Ecto neural progenitor cell (in vitro differentiated cells): ENCODE results near the gene MSRB3.
"Not testable (repeated sequence)": the region's sequence is repeated elsewhere in the genome, so short reads cannot be mapped to it uniquely, and the experiment has no call there.

Experiments used
- DNase-seq: peaks from one replicate; pipeline ENCODE4 v3.0.0-alpha.2; 2018; ENCODE audit warnings: low spot score

Gene MSRB3

DNA sequence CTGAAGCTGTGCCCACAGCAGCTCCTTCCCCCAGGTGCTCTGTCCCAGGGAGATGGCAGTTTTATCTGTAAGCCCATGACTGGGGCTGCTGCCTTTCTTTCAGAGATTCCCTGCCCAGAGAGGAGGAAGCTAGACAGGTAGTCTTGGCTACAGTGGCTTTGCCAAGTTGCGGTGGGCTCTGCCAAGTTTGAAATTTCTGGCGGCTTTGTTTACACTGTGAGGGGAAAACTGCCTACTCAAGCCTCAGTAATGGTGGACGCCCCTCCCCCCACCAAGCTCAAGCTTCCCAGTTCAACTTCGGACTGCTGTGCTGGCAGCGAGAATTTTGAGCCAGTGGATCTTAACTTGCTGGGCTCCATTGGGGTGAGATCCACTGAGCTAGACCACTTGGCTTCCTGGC is 124.7 kb downstream of the MSRB3 start:
- DNase-seq, result no peak

DNA sequence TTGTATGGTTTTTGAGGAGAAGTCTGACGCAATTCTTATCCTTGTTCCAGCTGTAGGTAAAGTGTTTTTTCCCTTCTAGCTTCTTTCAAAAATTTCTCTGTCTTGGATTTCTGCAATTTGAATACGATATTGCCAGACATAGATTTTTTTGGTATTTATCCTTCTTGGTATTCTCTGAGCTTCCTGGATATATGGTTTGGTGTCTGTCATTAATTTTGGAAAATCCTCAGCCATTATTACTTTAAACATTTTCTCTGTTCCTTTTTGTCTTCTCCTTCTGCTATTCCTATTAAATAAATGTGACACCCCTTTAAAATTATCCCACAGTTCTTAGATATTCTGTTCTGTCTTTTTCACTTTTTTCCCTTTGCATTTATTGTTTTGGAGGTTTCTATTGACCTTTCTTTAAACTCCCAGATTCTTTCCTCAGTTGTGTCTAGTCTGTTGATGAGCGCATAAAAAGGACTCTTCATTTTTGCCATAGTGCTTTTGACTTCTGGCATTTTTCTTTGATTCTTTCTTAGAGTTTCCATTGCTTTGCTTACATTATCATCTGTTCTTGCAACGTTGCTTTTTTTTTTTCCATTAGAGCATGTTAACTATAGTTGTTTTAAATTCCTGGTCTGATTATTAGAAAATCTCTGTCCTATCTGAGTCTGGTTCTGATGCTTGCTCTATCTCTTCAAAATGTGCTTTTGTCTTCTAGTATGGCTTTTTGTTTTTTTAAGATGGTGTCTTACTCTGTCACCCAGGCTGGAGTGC is 129.1 kb downstream of the MSRB3 start:
- DNase-seq, result no peak

DNA sequence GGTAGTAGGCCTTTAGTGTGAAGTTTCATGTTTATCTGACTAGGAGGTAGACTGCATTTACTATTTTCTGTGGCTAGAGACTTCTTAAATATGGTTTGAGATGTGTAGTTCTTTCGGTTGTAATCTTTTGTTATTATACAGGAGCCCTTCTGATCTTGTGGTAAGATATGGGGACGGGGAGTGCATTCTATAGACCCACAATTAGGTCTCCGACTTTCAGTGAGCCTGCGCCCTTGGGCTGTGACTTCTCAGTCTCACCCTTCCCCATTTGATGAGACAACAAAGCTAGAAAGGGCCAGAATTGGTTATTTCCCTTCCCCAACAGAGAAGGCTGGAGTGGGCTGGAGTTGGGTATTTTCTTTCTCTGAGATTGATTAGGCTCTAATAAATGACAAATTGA is 130.0 kb downstream of the MSRB3 start:
- DNase-seq, result no peak

DNA sequence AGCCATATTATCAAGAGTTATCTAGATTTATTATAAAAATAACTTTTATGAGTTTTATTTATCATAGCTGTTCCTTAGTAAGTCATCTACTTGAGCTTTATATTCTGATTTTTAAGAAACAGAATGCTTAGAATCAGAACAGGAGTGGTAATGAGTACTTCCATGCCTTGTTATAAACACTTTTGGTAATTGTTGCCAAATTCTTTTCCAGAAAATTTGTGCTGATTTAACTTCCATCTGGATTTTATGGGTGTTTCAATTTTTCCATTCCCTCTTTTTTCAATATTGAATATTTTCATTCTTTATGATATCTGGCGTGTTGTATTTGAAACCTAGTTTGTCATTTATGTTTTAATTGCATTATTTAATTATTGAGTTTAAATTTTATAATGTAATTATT is 131.2 kb downstream of the MSRB3 start:
- DNase-seq, result no peak

DNA sequence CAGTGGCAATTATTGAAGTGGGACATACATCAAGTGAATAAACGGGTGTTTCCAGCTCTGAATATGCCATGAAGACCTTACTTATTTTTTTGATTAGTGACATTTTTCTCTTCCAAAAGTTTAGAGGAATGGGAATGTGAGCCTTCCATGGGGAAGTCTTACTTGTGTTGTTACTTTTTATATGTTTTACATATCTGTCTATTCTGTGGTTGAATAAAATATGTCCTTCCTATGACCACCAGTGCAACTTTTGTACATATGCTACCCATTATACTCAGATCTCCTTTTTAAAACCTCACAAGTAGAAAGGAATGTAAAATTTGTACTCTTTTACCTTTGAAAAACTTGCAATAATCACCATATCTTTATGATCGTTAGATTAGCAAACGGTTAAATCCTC is 132.7 kb downstream of the MSRB3 start:
- no peak for DNase-seq

DNA sequence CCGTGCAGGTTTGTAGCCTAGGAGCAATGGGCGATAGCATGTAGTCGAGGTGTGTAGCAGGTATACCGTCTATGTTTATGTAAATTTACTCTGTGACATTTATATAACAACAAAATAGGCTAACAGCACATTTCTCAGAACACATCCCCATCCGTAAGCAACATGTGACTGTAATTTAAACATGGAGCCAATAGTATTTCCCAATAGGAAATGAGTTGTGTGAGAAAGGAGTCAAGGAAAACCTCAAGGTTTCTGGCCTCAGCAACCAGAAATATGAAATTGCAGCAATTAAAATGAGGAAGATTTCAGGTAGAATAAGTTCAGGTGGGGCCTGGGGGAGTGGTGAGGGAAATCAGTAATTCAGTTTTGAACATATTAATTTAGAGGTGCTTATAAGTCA is 136.0 kb downstream of the MSRB3 start:
- DNase-seq, result no peak

DNA sequence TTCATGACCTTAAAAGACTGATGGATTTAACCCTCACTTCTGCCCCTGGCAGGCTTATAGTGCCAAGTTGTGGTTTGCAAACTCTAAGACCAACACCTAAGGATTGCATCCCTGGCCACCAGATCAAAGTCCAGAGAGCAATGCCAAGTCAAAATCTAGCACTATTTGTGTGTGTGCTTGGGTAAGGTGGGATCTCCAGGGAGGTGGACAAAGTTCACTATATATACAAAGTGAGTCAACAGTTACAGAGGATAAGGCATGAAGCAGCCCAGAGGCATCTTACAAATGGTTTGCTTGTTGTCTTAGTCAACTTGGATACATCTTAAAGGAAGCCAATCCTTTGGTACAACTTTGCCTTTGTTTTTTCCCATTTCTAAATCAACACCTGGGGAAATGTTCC is 137.3 kb downstream of the MSRB3 start:
- DNase-seq, result no peak

DNA sequence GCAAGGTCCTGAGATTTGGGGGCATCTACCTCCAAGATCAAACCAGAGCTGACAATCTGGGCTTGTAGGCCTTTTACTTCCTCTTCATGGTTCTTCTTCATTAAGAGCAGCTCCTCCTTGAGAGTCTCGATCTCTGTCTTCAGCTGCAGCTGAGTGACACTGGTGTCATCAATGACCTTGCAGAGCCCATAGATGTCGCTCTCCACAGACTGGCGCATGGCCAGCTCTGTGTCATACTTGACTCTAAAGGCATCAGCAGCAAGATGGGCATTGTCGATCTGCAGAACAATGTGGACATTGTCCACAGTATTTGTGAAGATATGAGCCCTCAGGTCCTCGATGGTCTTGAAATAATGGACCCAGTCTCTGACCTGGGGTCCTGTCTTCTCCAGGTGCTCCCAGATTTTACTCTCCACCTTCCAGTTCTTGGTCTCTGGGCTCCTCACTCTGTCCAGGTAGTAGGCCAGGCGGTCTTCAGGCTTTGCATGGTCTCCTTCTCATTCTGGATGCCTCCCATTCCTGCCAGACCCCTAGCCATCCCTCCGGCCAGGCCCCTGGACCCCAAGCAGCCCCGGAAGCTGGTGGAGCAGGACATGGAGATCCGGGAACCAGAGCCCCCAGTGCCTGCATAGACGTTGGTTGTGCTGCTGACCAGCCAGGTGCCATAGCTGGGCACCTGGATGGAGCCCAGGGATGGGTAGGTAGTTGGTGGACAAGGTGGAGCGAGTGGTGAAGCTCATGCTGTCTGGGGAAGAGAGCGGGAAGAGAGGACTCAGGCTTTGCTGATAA is 141.0 kb downstream of the MSRB3 start:
- DNase-seq, result no peak

DNA sequence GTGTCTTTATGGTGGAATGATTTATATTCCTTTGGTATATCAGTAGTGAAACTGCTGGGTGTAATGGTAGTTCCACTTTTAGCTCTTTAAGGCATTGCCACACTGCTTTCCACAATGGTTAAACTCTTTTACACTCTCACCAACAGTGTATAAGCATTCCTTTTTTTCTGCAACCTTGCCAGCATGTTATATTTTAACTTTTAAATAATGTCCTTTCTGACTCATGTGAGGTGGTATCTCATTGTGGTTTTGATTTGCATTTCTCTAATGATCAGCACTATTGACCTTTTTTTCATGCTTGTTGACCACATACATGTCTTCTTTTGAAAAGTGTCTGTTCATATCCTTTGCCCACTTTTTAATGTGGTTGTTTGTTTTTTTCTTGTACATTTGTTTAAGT is 142.5 kb downstream of the MSRB3 start:
- no peak for DNase-seq

DNA sequence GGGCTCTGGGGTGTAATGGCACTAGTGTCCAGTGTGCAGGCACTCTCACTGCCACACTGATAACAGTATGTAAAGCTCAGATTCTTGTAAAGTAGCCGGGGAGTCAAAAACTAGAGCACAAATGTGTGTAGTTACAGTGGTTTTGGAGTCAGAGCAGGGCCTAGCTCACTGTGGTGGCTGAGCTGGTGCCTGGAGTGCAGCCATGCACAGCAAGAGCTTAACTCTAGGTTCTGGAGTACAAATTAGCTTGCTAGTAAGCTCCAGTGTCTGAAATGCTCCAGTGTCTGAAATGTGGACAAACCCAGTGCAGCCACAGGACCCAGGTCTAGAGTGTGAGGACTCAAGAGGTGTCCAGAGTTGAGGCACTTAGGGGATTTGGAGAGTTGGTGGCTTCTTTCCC is 149.2 kb downstream of the MSRB3 start:
- no peak for DNase-seq

DNA sequence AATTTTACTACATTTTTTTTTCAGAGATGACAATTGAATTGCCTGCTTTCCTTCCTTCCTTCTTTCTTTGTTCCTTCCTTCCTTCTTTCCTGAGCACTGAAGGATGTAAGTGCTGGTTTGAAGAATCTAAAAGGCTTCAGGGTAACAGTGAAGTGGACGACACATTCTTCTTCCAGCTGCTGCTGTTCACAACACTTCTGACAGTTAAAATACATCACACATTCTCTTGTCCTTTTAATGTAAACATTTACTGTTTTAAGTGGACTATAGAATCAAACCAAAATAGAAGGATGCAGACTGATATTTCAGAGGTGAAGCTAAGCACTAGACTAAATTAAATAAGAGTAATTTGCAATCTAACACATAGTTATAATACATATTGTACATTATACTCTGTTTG is 151.5 kb downstream of the MSRB3 start:
- no peak for DNase-seq

DNA sequence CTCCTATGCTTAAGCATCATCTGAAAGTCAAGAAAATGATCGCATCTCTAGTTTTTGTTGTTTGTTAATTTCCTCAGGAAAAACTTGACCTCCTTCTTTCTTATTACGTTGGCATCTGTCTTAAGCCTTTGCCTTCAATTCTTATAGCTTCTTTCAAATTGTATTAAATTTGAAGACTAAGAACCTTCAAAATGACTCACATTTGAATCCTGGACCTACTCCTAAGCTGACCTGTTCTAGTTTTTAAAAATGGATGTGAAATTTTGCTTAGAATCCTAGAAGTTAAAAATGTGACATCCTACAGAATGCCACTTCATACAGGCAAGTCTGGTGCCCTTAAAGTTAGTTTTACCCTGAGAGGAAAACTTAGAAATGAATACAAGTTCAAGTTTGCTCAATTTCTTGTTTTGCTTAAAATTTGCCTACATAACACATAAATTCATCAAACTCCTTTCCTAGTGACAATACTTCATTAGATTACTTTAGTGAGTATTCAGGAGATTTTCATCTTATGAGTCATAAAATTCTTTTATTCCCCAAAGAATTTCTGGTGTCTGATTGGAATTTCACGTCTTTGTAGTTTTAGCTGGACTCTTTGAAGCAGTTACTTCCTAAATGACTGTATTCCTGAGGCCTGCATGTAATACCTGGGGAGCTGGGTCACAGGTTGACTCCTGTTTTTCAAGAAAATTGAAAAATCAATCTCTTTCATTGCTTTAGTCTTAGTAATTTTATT is 152.3 kb downstream of the MSRB3 start:
- no peak for DNase-seq

DNA sequence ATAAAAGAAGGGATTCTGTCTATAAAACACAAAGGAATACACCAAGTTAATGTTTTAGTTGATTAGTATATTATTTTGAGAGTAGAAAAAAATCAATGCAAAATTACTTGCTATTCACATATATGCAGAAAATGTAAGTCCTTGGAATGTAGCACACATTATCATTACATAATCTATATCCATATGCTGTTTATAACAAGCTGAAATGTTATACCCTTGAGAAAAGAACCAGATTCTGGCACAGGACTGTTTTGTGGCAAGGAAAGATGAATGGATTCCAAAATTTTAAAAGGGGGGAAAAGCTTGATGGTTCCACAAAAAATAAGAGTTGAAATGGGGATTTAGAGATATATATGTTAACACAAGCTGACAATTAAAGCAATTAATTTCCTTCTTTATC is 153.6 kb downstream of the MSRB3 start:
- DNase-seq, result no peak

DNA sequence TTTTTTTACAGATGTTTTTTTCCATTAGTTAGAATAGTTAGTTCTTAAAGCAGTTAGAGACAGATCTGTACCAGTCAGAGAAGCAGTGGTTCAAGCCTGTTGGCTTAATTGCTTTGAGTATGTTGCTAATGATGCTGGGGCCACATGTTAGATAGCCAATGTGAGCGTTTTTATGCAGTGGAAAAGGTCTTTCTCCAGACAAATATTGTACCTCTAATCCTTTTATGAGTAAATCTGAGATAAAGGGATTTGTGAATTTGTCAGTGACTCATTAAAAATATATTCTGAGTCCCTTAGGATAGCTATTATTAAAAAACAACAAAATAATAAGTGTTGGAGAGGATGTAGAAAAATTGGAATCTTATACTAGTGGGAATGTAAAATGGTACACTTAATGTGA is 154.2 kb downstream of the MSRB3 start:
- no peak for DNase-seq

DNA sequence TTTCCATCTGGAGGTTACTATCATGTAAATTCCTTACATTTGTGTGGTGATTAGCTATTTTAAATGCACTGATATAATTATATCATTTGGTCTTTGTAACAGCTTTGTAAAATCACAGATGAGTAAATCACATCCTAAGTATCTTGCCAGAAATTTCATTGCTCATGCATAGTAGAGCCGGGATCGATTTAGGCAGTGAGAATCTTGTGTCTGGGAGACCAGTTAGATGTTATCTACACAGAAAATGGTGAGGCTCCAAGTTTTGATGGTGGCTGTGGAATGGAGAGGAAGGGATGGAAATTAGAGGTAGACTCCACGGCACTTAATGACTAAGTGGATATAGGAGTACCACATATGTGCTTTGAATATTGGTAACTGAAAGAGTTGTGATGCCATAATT is 156.3 kb downstream of the MSRB3 start:
- no peak for DNase-seq

DNA sequence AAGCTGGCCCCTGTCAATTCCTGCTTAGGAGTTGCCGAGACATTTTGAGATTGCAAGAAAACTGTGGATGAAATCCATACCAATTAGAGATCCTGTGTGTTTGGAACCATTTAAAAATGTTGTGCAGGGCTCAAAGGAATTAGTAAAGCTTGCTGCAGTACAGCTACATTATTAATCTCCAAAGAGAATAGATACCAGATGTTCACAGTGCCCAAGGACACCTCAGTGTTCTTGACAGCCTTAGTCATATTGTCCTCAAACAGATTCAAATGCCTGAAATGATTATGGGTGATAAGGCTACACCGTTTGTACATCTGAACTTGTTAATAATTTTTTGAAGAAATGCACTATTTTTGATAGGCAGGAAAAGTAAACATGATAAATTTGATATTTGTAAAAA is 164.6 kb downstream of the MSRB3 start:
- DNase-seq, result no peak

DNA sequence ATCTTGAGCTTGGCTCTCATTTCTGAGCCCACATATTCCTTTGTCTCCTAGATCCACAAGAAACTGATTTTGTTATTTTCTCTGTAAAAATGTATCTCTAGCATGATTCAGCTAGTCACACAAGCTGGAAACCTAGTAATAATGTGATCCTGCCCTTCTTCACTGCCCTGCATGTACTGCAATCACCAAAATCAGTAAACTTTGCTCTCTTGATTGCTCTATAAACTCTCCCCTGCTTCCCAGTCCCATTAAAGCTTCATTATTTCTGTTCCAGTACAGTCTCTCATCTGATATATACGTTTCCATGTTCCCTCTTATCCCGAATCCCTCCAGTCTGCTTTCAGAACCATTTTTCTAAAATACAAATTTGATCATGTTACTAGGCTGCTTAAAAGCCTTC is 166.5 kb downstream of the MSRB3 start:
- no peak for DNase-seq

DNA sequence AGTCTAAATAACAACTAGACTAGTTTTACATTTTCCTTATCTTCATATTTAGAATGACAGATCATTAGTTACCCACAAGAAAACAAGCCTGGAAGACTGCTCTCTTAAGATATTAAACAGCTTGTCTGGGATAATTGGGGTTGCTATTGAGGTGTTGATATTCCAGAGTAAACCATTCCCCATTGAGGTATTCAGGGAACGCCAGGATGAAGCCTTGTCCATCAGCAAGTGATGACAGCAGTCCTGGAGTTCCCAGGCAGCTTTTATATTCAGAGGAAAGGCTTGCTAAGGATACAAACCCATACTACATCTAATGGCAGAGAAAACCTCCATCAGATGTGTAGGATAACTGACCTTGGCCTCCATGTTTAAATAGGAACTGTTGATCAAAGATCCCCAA is 168.4 kb downstream of the MSRB3 start:
- DNase-seq, result no peak

DNA sequence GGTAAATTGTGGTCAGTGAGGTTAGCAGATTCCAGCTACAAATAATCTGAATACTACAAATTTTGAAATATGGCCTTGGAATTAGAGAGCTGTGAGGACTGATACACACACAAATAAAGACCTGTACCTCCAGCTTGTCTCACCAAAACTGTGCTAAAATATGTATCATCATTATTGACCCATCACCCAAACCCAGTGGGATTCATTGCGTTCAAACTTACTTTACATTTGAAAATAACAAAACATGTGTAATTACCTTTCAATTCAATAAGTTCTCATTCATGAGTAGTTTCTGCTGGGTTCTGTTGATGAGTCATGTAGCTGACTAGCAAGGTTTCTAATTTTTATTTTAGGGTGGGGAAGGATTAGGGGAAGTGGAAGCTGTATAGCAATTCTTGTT is 170.9 kb downstream of the MSRB3 start:
- DNase-seq, result no peak

DNA sequence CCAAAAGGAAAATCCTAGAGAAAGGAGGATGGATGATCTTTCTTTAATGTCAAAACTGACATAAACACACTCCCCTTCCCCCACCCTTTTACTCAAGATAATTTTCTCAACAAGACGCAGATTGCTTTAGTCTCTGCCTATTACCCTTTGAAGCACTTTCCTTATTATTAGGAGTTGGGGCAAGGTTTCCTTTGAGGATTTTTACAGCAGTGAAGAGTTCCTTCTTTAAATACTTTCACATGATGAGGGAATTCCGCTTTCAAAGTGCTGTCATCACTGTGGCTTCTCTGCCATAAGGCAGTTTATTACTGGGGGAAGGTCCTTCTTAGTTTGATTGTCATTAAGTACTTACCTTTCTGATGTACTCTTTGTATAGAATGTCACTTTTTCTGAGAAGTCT is 172.1 kb downstream of the MSRB3 start:
- DNase-seq, result no peak

DNA sequence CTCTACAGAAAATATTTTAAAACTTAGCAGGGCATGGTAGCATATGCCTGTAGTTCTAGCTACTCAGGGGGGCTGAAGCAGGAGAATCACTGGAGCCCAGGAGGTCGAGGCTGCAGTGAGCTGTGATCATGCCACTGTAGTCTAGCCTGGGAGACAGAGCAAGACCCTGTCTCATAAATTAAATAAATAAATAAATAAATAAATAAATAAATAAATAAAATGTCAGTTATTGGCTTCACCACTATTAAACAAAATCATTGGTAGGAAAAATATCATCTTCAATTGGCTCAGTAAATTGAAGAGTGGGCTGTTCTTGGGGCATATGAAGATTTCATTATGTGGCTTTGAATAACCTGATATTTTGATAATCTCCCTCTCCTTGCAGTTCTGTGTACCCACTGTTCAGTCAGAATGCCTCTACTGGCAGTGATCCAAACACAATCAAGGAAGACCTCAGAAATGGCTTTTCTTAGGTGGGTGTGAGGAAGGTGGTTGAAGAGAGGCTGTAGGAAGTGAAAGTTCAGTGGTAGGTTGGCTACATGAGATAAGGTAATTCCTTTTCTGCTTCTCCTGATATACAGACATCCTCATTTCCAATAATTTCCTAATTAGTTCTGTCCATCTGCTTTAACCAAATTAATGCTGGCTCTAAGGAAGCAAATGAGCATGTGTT is 175.8 kb downstream of the MSRB3 start:
- DNase-seq, result no peak

DNA sequence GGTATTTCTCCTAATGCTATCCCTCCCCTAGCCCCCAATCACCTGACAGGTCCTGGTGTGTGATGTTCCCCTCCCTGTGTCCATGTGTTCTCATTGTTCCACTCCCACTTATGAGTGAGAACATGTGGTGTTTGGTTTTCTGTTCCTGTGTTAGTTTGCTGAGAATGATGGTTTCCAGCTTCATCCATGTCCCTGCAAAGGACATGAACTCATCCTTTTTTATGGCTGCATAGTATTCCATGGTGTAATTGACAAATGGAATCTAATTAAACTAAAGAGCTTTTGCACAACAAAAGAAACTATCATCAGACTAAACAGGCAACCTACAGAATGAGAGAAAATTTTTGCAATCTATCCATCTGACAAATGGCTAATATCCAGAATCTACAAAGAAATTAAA is 178.9 kb downstream of the MSRB3 start:
- not testable (repeated sequence) for DNase-seq

DNA sequence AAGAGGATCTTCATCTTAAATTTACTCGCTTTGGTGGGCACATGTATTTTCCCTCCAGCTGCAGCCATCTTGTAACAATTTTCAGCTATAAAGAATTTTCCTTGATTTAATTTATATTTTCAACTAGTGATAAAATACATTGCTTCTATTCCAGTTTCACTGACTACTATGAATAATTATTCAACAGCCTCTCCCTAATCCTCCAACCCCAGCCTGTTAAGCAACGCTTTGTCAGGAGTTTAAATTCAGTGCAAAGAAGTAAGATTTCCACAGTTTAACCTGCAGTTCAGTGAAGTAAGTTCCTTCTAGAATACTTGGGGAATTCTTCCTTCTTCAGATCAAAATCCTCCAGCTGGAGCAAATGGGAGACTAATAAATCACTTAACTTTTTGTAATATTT is 180.2 kb downstream of the MSRB3 start:
- DNase-seq, result no peak
